ENCODE measurements around the gene UBR2. TPM values are rescaled to one million over a fixed set of nuclear protein-coding genes. Genes with fewer than 3 reads are reported as not detected.
"Not testable (repeated sequence)": the region's sequence is repeated elsewhere in the genome, so short reads cannot be mapped to it uniquely, and the experiment has no call there.

UBR2 gene
- total RNA-seq, 2 experiments from 2014 or later = 37.2 to 38.6 TPM

- H3K9me3 Mint-ChIP-seq = no peaks in the 10 kb centered on the region
- no peak for DNase-seq
- no peak overlapping the region for H3K27ac Mint-ChIP-seq
Measured at GRCh38 chr6:42696526-42697267, 132.9 kb downstream of the UBR2 start.

GRCh38 chr6:42697268-42697655 lies 133.4 kb downstream of the UBR2 start:
- POLR2A ChIA-PET = no interaction called here
- Mint-ChIP-seq H3K9me3 (no peaks in the 10 kb centered on the region), H3K27ac (no peak overlapping the region), H3K4me3 (no peak overlapping the region), H3K36me3 (peaks cover 13% of the 10 kb centered on the region), H3K4me1 (peaks cover 32% of the 10 kb centered on the region), H3K27me3 (no peaks in the 10 kb centered on the region)
- no peak for ATAC-seq (ENCODE audit: low read depth)
- DNase-seq = no peak

More at GRCh38 chr6:42696526-42697267, 132.9 kb downstream of the UBR2 start:
- no peaks in the 10 kb centered on the region for H3K27me3 Mint-ChIP-seq
- no peak overlapping the region for H3K4me3 Mint-ChIP-seq
- ATAC-seq (ENCODE audit: low read depth) = no peak
- POLR2A ChIA-PET = no interaction called here
- H3K36me3 Mint-ChIP-seq = peaks cover 13% of the 10 kb centered on the region
- H3K4me1 Mint-ChIP-seq = peaks cover 31% of the 10 kb centered on the region

- Mint-ChIP-seq H3K27ac (no peak overlapping the region), H3K36me3 (peaks cover 9% of the 10 kb centered on the region), H3K27me3 (no peaks in the 10 kb centered on the region), H3K4me3 (no peak overlapping the region), H3K4me1 (peaks cover 24% of the 10 kb centered on the region), H3K9me3 (no peaks in the 10 kb centered on the region)
- ATAC-seq (ENCODE audit: low read depth) (no peak), DNase-seq (no peak)
- POLR2A ChIA-PET = interaction anchor here (0.6 kb wide), 1 partner anchor 28 kb away, joined by 3 read pairs; no protein-coding TSS in a partner anchor
Measured at GRCh38 chr6:42698217-42698616, 134.4 kb downstream of the UBR2 start.

GRCh38 chr6:42702200-42702599 lies 138.4 kb downstream of the UBR2 start:
- H3K4me1 Mint-ChIP-seq = peaks cover 3% of the 10 kb centered on the region
- no peak overlapping the region for H3K27ac Mint-ChIP-seq
- no peaks in the 10 kb centered on the region for H3K36me3 Mint-ChIP-seq
- POLR2A ChIA-PET = interaction anchor here (1.0 kb wide), 1 partner anchor 9 kb away, joined by 3 read pairs; no protein-coding TSS in a partner anchor
- no peaks in the 10 kb centered on the region for H3K27me3 Mint-ChIP-seq
- H3K9me3 Mint-ChIP-seq = no peaks in the 10 kb centered on the region
- DNase-seq (no peak), ATAC-seq (ENCODE audit: low read depth) (no peak)
- no peak overlapping the region for H3K4me3 Mint-ChIP-seq

- POLR2A ChIA-PET = interaction anchor here (0.8 to 1.0 kb wide), 2 partner anchors 9 to 23 kb away, joined by 3 to 4 read pairs; no protein-coding TSS in a partner anchor
- H3K4me3 Mint-ChIP-seq; H3K36me3 Mint-ChIP-seq; DNase-seq; H3K27ac Mint-ChIP-seq; H3K9me3 Mint-ChIP-seq; ATAC-seq (ENCODE audit: low read depth); H3K27me3 Mint-ChIP-seq; H3K4me1 Mint-ChIP-seq: not testable (repeated sequence)
Measured at GRCh38 chr6:42702786-42703185, 139.0 kb downstream of the UBR2 start.

GRCh38 chr6:42704251-42704936 lies 140.6 kb downstream of the UBR2 start:
- no peak overlapping the region for H3K27ac Mint-ChIP-seq
- H3K9me3 Mint-ChIP-seq = no peaks in the 10 kb centered on the region
- DNase-seq (no peak), ATAC-seq (ENCODE audit: low read depth) (no peak)
- H3K36me3 Mint-ChIP-seq = no peaks in the 10 kb centered on the region
- no peak overlapping the region for H3K4me3 Mint-ChIP-seq
- peaks cover 3% of the 10 kb centered on the region for H3K4me1 Mint-ChIP-seq
- POLR2A ChIA-PET = interaction anchor here (0.6 kb wide), 1 partner anchor 15 kb away, joined by 3 read pairs; no protein-coding TSS in a partner anchor
- H3K27me3 Mint-ChIP-seq = peaks cover 1% of the 10 kb centered on the region

GRCh38 chr6:42704937-42705374 lies 141.1 kb downstream of the UBR2 start:
- H3K4me1 Mint-ChIP-seq = peaks cover 3% of the 10 kb centered on the region
- ATAC-seq (ENCODE audit: low read depth) (no peak), DNase-seq (no peak)
- no peak overlapping the region for H3K4me3 Mint-ChIP-seq
- POLR2A ChIA-PET = interaction anchor here (0.6 kb wide), 1 partner anchor 15 kb away, joined by 3 read pairs; no protein-coding TSS in a partner anchor
- no peak overlapping the region for H3K27ac Mint-ChIP-seq
- peaks cover 1% of the 10 kb centered on the region for H3K27me3 Mint-ChIP-seq
- no peaks in the 10 kb centered on the region for H3K36me3 Mint-ChIP-seq
- no peaks in the 10 kb centered on the region for H3K9me3 Mint-ChIP-seq

GRCh38 chr6:42707595-42707994 lies 143.8 kb downstream of the UBR2 start:
- Mint-ChIP-seq H3K27me3 (peaks cover 1% of the 10 kb centered on the region), H3K4me3 (no peak overlapping the region), H3K27ac (no peak overlapping the region), H3K36me3 (no peaks in the 10 kb centered on the region), H3K9me3 (peaks cover 4% of the 10 kb centered on the region), H3K4me1 (no peaks in the 10 kb centered on the region)
- POLR2A ChIA-PET = interaction anchor here (1.2 kb wide), 1 partner anchor 74 kb away, joined by 4 read pairs; no protein-coding TSS in a partner anchor
- ATAC-seq (ENCODE audit: low read depth) = no peak
- DNase-seq = no peak

GRCh38 chr6:42708096-42708495 lies 144.3 kb downstream of the UBR2 start:
- POLR2A ChIA-PET = interaction anchor here (1.2 kb wide), 1 partner anchor 75 kb away, joined by 4 read pairs; no protein-coding TSS in a partner anchor
- no peak overlapping the region for H3K27ac Mint-ChIP-seq
- no peaks in the 10 kb centered on the region for H3K4me1 Mint-ChIP-seq
- H3K4me3 Mint-ChIP-seq = no peak overlapping the region
- H3K27me3 Mint-ChIP-seq = peaks cover 1% of the 10 kb centered on the region
- no peak for ATAC-seq (ENCODE audit: low read depth)
- no peak for DNase-seq
- peaks cover 4% of the 10 kb centered on the region for H3K9me3 Mint-ChIP-seq
- H3K36me3 Mint-ChIP-seq = no peaks in the 10 kb centered on the region

GRCh38 chr6:42709871-42710270 lies 146.0 kb downstream of the UBR2 start:
- Mint-ChIP-seq H3K9me3 (peaks cover 4% of the 10 kb centered on the region), H3K4me1 (no peaks in the 10 kb centered on the region), H3K27ac (no peak overlapping the region), H3K27me3 (peaks cover 1% of the 10 kb centered on the region), H3K4me3 (no peak overlapping the region), H3K36me3 (no peaks in the 10 kb centered on the region)
- no peak for ATAC-seq (ENCODE audit: low read depth)
- DNase-seq = no peak
- POLR2A ChIA-PET = no interaction called here

GRCh38 chr6:42710316-42710715 lies 146.5 kb downstream of the UBR2 start:
- DNase-seq (no peak), ATAC-seq (ENCODE audit: low read depth) (no peak)
- Mint-ChIP-seq H3K27me3 (peaks cover 1% of the 10 kb centered on the region), H3K4me1 (no peaks in the 10 kb centered on the region), H3K36me3 (no peaks in the 10 kb centered on the region), H3K27ac (no peak overlapping the region), H3K4me3 (no peak overlapping the region), H3K9me3 (peaks cover 4% of the 10 kb centered on the region)
- POLR2A ChIA-PET = no interaction called here

GRCh38 chr6:42711930-42712329 lies 148.1 kb downstream of the UBR2 start:
- DNase-seq = no peak
- no peak for ATAC-seq (ENCODE audit: low read depth)
- H3K27me3 Mint-ChIP-seq = peaks cover 1% of the 10 kb centered on the region
- H3K4me3 Mint-ChIP-seq = no peak overlapping the region
- H3K4me1 Mint-ChIP-seq = no peaks in the 10 kb centered on the region
- no peaks in the 10 kb centered on the region for H3K36me3 Mint-ChIP-seq
- peaks cover 4% of the 10 kb centered on the region for H3K9me3 Mint-ChIP-seq
- POLR2A ChIA-PET = no interaction called here
- H3K27ac Mint-ChIP-seq = no peak overlapping the region

GRCh38 chr6:42714098-42714761 lies 150.4 kb downstream of the UBR2 start:
- Mint-ChIP-seq H3K27me3 (peaks cover 6% of the 10 kb centered on the region), H3K27ac (no peak overlapping the region), H3K4me1 (no peaks in the 10 kb centered on the region), H3K9me3 (peaks cover 4% of the 10 kb centered on the region), H3K4me3 (no peak overlapping the region), H3K36me3 (no peaks in the 10 kb centered on the region)
- POLR2A ChIA-PET = no interaction called here
- DNase-seq = no peak
- ATAC-seq (ENCODE audit: low read depth) = no peak

Data from activated naive CD8-positive, alpha-beta T cell treated with anti-CD3 and anti-CD28 coated beads, Interleukin-2, amount 10 ng/mL, durations not matched to agents 7 days and 5 days (primary cell).